GM11168 (cell line): ENCODE results near the gene SRGAP3.

Source experiments
- in situ Hi-C: fragments of 300-500 bp; cut with MboI; formaldehyde crosslinking; loops from one replicate; pipeline ENCODE4 v1.12.0; 2022; ENCODE audit warnings: low sequenced_read_pairs; ENCODE audit not compliant: unreplicated experiment

SRGAP3 gene

GRCh38 chr3:9156604-9157003, 92.8 kb downstream of the SRGAP3 start:
- in situ Hi-C loops: no loop called here

GRCh38 chr3:9155028-9155427, 94.4 kb downstream of the SRGAP3 start:
- in situ Hi-C loops: no loop called here

GRCh38 chr3:9153904-9154619, 95.4 kb downstream of the SRGAP3 start:
- in situ Hi-C loops: no loop called here

- in situ Hi-C loops: no loop called here
Measured at GRCh38 chr3:9151240-9151639, 98.2 kb downstream of the SRGAP3 start.

DNA sequence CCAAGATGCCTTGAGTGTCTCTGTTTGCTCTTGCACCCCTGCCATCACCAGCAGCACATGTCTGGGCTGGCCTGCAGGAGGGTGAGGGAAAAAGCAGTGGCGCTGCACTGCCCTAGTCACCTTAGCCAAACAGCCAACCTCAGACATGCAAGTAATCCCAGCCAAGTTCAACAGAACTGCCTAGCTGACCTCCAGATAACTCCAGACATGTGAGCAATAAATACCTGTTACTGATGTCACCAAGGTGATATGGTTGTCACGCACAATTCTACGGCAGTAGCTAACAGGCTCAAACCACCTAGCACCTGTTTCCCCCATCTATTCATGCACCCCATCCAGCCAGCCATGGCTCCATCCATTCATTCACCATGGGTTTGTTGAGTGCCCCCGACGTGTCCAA, 99.9 kb downstream of the SRGAP3 start:
- in situ Hi-C loops: no loop called here

GRCh38 chr3:9147896-9148266, 101.6 kb downstream of the SRGAP3 start:
- in situ Hi-C loops: no loop called here

DNA sequence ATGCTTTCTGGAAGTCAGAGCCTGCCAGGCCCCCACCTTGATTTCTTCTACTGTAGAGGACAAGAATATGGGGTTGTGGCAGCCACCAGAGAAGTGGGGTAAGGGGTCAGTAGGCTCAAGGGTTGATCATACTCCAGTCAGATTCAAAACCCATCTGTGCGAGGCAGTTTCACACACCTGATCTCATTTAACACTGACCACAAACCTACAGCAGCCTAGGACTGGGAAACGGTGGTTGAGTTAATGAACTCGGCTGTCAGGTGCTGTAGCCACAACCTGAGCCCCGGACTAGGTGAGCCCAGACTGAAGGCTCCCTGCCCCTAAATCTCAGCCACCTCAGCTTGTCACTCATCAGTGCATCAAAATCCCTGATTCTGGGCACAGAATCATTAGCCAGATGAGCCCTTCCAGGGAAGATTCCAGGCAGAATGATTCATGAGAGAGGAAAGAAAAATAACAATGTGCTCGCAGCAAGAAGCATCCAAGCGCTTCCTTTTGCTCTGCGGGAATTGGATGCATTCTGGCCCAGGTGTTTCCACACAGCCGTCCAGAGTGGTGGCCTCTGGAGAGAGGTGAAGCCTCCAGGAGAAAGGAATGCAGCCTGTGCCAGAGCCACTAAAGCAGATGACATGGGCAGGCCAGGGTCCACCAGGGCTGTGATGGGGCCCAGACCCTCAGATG, 102.1 kb downstream of the SRGAP3 start:
- in situ Hi-C loops: no loop called here

- in situ Hi-C loops: no loop called here
Measured at GRCh38 chr3:9146367-9147071, 102.9 kb downstream of the SRGAP3 start.

GRCh38 chr3:9143184-9143583, 106.3 kb downstream of the SRGAP3 start:
- in situ Hi-C loops: no loop called here

- in situ Hi-C loops: no loop called here
Measured at GRCh38 chr3:9142362-9142761, 107.1 kb downstream of the SRGAP3 start.

DNA sequence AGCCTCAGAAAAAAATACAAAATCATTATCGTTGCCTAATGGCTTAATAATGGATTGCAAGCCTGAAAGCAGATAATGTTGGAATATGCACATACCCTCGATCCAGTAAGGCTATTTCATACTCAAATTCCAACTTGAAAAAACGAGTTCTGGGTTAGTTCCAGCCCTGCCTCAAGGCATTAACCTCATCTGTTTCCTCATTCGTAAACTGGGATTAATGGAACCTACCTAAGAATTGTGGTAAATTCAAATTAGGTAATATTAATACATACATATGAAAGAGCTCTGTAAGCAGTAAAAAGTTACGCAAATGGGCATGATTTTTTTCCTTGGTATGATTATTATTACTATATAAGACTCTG, 107.5 kb downstream of the SRGAP3 start:
- in situ Hi-C loops: no loop called here

DNA sequence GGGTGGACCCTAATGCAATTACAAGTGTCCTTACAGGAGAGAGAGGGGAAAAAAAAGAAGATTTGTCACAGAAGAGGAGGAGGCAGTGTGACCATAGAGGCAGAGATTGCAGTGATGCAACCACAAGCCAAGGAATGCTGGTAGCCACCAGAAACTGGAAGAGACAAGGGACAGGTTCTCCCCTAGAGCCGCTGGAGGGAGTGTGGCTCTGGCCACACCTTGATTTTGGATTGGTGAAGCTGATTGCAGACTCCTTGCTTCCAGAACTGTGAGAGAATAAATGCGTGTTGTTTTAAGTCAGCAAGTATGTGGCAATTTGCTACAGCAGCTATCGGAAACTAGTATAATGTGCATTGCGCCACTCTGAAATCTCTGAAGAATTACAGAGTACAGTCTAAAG, 110.1 kb downstream of the SRGAP3 start:
- in situ Hi-C loops: no loop called here

- in situ Hi-C loops: no loop called here
Measured at GRCh38 chr3:9137676-9138075, 111.8 kb downstream of the SRGAP3 start.

DNA sequence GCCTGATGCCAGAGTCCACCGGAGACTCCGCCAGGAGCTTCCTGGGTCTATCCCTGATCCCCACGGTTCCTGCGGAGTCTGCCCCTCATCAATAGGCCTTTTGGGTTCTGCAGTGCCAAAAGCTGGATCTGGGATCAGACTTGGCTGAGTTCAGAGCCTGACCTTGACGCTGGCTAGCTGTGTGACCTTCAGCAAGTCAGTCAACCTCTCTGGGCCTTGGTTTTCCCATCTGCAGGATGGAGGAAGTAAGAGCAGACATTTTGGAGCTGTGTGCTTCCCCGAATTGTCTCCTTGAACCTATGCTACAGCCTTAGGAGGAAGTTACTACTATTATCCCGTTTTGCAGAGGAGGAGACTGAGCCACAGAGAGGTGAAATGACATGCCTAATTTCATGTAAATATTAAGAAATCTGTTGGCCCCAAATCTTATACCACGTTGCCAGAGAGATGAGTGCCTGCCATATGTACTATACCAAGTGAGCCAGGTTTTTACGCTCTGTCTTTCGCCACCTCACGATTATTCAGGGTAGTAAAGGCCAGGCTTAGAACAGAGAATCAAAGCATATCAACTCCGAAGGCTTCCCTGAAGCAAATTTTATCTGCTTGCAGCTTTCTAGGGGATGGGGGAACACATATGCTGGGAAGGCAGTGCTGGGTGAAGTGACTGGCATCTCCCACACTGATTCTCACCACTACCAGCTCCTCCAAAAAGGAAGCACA, 112.5 kb downstream of the SRGAP3 start:
- in situ Hi-C loops: no loop called here

- in situ Hi-C loops: no loop called here
Measured at GRCh38 chr3:9135930-9136525, 113.4 kb downstream of the SRGAP3 start.

- in situ Hi-C loops: no loop called here
Measured at GRCh38 chr3:9135526-9135925, 113.9 kb downstream of the SRGAP3 start.

GRCh38 chr3:9133656-9134055, 115.8 kb downstream of the SRGAP3 start:
- in situ Hi-C loops: no loop called here

- in situ Hi-C loops: no loop called here
Measured at GRCh38 chr3:9130345-9131305, 118.8 kb downstream of the SRGAP3 start.

DNA sequence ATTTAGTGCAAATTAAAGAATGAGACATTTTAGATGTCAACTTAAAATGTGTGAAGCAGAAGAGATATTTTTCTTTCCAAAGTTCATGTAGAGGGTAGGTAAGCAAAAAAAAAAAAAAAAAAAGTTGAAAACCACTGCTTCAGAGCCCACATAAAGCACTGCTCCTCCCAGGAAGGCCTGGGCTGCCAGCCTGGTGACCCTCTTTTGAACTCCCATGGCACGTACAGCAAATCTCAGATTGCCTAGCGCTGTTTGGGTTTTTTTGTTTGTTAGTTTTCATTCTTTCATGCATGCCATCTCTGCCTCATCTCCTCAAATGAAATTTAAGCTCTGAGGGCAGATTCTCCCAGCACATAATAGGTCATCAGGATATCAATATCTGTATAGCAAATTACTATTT, 120.1 kb downstream of the SRGAP3 start:
- in situ Hi-C loops: no loop called here
